Measurements from ENCODE around the gene ACTN2. TPM values are rescaled to one million over a fixed set of nuclear protein-coding genes. Genes with fewer than 3 reads are reported as not detected.

ACTN2 gene
- total RNA-seq, 1 experiment from 2014 or later: 0.49 TPM

DNA sequence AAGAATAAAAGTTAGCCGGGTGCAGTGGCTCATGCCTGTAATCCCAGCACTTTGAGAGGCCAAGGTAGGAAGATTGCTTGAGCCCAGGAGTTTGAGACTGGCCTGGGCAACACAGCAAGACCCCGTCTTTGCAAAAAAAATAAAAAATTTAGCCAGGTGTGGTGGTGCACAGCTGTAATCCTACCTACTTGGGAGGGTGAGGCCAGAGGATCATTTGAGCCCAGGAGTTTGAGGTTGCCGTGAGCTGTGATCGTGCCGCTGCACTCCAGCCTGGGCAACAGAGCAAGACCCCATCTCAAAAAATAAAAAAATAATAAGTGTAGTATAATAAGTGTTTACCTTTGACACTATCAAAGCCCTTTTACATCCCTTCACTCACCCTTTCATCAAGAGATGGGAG, 5.0 kb downstream of the ACTN2 start:
- DNase-seq (ENCODE audit: low read depth, low spot score) (no peak), ATAC-seq (no peak)
- H3K27ac ChIP-seq (ENCODE audit: low read length): no peak overlapping the region
- ChIA-PET POLR2A (no interaction called here), CTCF (no interaction called here)
- intact Hi-C loops (cut with micrococcal nuclease; ENCODE audit: unreplicated experiment) (no loop called here), in situ Hi-C loops (cut with HindIII; ENCODE audit: low pct_unique_long_range_greater_than_20kb, low sequenced_read_pairs) (no loop called here)
- no peaks in the 10 kb centered on the region for H3K4me1 ChIP-seq (ENCODE audit: control insufficient read depth, insufficient read depth, low read length)
- no peak for TF ChIP-seq SIN3A (IDR thresholded peaks at IDR 0.05; ENCODE audit: borderline replicate concordance, insufficient read depth, low read depth, low read length)
- TF ChIP-seq POLR2AphosphoS5 (IDR thresholded peaks at IDR 0.05; ENCODE audit: low read depth, low read length): no peak
- TF ChIP-seq, protein P1, sequence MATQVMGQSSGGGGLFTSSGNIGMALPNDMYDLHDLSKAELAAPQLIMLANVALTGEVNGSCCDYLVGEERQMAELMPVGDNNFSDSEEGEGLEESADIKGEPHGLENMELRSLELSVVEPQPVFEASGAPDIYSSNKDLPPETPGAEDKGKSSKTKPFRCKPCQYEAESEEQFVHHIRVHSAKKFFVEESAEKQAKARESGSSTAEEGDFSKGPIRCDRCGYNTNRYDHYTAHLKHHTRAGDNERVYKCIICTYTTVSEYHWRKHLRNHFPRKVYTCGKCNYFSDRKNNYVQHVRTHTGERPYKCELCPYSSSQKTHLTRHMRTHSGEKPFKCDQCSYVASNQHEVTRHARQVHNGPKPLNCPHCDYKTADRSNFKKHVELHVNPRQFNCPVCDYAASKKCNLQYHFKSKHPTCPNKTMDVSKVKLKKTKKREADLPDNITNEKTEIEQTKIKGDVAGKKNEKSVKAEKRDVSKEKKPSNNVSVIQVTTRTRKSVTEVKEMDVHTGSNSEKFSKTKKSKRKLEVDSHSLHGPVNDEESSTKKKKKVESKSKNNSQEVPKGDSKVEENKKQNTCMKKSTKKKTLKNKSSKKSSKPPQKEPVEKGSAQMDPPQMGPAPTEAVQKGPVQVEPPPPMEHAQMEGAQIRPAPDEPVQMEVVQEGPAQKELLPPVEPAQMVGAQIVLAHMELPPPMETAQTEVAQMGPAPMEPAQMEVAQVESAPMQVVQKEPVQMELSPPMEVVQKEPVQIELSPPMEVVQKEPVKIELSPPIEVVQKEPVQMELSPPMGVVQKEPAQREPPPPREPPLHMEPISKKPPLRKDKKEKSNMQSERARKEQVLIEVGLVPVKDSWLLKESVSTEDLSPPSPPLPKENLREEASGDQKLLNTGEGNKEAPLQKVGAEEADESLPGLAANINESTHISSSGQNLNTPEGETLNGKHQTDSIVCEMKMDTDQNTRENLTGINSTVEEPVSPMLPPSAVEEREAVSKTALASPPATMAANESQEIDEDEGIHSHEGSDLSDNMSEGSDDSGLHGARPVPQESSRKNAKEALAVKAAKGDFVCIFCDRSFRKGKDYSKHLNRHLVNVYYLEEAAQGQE (IDR thresholded peaks at IDR 0.05; ENCODE audit: insufficient read depth in 1 of 2, low read depth in 2 of 2, low read length in 1 of 2): no peak
- TF ChIP-seq, protein P2, sequence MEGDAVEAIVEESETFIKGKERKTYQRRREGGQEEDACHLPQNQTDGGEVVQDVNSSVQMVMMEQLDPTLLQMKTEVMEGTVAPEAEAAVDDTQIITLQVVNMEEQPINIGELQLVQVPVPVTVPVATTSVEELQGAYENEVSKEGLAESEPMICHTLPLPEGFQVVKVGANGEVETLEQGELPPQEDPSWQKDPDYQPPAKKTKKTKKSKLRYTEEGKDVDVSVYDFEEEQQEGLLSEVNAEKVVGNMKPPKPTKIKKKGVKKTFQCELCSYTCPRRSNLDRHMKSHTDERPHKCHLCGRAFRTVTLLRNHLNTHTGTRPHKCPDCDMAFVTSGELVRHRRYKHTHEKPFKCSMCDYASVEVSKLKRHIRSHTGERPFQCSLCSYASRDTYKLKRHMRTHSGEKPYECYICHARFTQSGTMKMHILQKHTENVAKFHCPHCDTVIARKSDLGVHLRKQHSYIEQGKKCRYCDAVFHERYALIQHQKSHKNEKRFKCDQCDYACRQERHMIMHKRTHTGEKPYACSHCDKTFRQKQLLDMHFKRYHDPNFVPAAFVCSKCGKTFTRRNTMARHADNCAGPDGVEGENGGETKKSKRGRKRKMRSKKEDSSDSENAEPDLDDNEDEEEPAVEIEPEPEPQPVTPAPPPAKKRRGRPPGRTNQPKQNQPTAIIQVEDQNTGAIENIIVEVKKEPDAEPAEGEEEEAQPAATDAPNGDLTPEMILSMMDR (IDR thresholded peaks at IDR 0.05): no peak
- no peak for TF ChIP-seq TCF7L2 (IDR thresholded peaks at IDR 0.05; ENCODE audit: low read depth, low read length)
- no TSS peak for BruUV-seq (replicated peaks)
- H3K27me3 ChIP-seq (ENCODE audit: control insufficient read depth, insufficient read depth, low read length): peaks cover 5% of the 10 kb centered on the region; the same call in 1 of the 2 replicates
- H3K36me3 ChIP-seq (ENCODE audit: control insufficient read depth, insufficient read depth, low read length): no peaks in the 10 kb centered on the region
- no peak overlapping the region for H3K4me3 ChIP-seq (ENCODE audit: low read depth in 2 of 2, low read length in 2 of 2)
- no peaks in the 10 kb centered on the region for H3K9me3 ChIP-seq (ENCODE audit: control insufficient read depth, insufficient read depth, low read depth, low read length)

DNA sequence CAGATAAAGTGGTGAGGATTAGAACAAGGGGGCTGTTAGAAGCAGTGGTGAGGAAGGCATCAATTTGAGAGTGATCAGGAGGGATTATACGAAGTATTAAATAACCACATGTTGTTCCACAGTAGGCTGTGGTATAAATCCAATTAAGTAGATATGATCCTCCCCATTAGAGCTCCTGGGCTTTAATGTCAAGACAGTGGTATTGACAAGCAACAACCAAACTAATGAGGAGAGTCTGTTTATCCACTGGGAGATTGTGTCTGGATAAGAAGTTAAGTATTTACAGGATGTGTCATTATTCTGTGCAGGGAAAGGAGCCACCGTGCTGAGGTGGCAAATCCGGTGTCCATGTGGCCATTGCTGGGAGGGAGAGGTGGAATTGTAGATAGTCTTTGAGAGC, 5.8 kb downstream of the ACTN2 start:
- ChIA-PET POLR2A (no interaction called here), CTCF (no interaction called here)
- H3K36me3 ChIP-seq (ENCODE audit: control insufficient read depth, insufficient read depth, low read length): no peaks in the 10 kb centered on the region
- in situ Hi-C loops (cut with HindIII; ENCODE audit: low pct_unique_long_range_greater_than_20kb, low sequenced_read_pairs) (no loop called here), intact Hi-C loops (cut with micrococcal nuclease; ENCODE audit: unreplicated experiment) (no loop called here)
- no peak overlapping the region for H3K4me3 ChIP-seq (ENCODE audit: low read depth in 2 of 2, low read length in 2 of 2)
- no TSS peak for BruUV-seq (replicated peaks)
- TF ChIP-seq, protein P1 (IDR thresholded peaks at IDR 0.05; ENCODE audit: insufficient read depth in 1 of 2, low read depth in 2 of 2, low read length in 1 of 2): no peak
- TF ChIP-seq, protein P2 (IDR thresholded peaks at IDR 0.05): no peak
- TF ChIP-seq POLR2AphosphoS5 (IDR thresholded peaks at IDR 0.05; ENCODE audit: low read depth, low read length) (no peak), TCF7L2 (IDR thresholded peaks at IDR 0.05; ENCODE audit: low read depth, low read length) (no peak), SIN3A (IDR thresholded peaks at IDR 0.05; ENCODE audit: borderline replicate concordance, insufficient read depth, low read depth, low read length) (no peak)
- peaks cover 5% of the 10 kb centered on the region; the same call in 1 of the 2 replicates for H3K27me3 ChIP-seq (ENCODE audit: control insufficient read depth, insufficient read depth, low read length)
- H3K27ac ChIP-seq (ENCODE audit: low read length): no peak overlapping the region
- ATAC-seq (no peak), DNase-seq (ENCODE audit: low read depth, low spot score) (no peak)
- no peaks in the 10 kb centered on the region for H3K4me1 ChIP-seq (ENCODE audit: control insufficient read depth, insufficient read depth, low read length)
- H3K9me3 ChIP-seq (ENCODE audit: control insufficient read depth, insufficient read depth, low read depth, low read length): no peaks in the 10 kb centered on the region
